ENCODE results near the gene KIAA0513. TPM values are rescaled to one million over a fixed set of nuclear protein-coding genes. Genes with fewer than 3 reads are reported as not detected.

KIAA0513 gene
- polyA plus RNA-seq, 1 experiment: 10.0 TPM

DNA sequence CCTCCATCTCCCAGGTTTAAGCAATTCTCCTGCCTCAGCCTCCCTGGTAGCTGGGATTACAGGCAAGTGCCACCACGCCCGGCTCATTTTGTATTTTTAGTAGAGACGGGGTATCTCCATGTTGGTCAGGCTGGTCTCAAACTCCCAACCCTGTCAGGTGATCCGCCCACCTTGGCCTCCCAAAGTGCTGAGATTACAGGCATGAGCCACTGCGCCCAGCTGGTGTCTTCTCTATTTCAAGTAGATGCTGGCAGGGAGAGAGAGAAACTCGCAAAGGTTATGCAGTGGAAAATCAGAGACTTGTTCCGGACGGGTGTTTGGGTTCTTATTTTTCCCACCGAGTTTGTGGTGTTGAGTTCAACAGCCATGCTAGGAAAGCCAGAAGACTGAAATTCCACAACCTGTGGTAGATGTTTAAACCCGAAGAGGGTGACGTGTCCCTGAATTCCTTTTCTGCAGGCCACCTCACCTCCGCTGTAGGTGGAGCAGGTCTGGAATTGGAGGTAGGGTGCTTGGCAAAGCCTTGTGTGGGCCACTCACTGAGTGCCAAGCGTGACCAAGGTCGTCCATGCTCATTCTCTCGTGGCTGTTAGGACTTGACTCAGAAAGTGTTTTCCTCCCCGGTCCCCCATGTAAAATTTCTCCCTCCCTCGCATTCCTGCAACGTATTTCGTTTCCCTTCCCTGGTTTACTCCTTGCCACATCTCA lies 8.9 kb upstream of the KIAA0513 start:
- TF ChIP-seq, protein P1, sequence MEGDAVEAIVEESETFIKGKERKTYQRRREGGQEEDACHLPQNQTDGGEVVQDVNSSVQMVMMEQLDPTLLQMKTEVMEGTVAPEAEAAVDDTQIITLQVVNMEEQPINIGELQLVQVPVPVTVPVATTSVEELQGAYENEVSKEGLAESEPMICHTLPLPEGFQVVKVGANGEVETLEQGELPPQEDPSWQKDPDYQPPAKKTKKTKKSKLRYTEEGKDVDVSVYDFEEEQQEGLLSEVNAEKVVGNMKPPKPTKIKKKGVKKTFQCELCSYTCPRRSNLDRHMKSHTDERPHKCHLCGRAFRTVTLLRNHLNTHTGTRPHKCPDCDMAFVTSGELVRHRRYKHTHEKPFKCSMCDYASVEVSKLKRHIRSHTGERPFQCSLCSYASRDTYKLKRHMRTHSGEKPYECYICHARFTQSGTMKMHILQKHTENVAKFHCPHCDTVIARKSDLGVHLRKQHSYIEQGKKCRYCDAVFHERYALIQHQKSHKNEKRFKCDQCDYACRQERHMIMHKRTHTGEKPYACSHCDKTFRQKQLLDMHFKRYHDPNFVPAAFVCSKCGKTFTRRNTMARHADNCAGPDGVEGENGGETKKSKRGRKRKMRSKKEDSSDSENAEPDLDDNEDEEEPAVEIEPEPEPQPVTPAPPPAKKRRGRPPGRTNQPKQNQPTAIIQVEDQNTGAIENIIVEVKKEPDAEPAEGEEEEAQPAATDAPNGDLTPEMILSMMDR (IDR thresholded peaks at IDR 0.05; ENCODE audit: low read depth, low read length): no peak
- DNase-seq (ENCODE audit: low read depth, low spot score): no peak
- ChIA-PET POLR2A (no interaction called here), CTCF (no interaction called here)
- Histone ChIP-seq H3K9me3 (ENCODE audit: control insufficient read depth, insufficient read depth, low read length) (peaks cover 2% of the 10 kb centered on the region; the same call in 1 of the 2 replicates), H3K27ac (ENCODE audit: low read depth, low read length) (no peak overlapping the region), H3K27me3 (ENCODE audit: control insufficient read depth, insufficient read depth, low read length) (peaks cover 5% of the 10 kb centered on the region), H3K4me3 (ENCODE audit: low read depth, low read length) (no peak overlapping the region)

DNA sequence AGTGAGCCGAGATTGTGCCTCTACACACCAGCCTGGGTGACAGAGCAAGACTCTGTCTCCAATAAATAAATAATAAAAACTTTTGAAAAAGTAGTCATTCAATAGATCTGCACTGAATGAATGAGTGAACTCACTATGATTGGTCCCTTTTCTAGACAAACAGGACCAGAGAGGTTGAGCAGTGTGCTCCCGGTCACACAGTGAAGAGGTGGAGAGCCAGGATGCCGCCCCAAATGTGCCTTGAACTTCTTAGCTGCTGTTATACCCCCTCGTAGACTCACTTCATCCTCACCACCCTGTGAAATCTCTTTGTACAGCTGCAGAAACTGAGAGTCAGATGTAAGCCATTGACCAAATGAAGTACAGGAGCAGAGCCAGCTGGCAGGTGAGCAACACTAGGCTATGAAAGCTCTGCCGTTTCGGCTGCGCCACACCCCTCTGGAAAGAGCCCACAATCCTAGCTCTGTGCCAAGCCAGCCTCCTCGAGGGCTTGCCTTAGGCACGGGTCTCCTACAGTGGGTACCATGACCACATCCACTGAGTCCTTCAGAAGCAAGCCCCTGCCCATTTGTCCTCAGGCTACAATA lies 7.8 kb upstream of the KIAA0513 start:
- Histone ChIP-seq H3K4me3 (ENCODE audit: low read depth, low read length) (no peak overlapping the region), H3K27ac (ENCODE audit: low read depth, low read length) (no peak overlapping the region), H3K9me3 (ENCODE audit: control insufficient read depth, insufficient read depth, low read length) (peaks cover 2% of the 10 kb centered on the region; the same call in 1 of the 2 replicates), H3K27me3 (ENCODE audit: control insufficient read depth, insufficient read depth, low read length) (peaks cover 5% of the 10 kb centered on the region)
- DNase-seq (ENCODE audit: low read depth, low spot score): no peak
- TF ChIP-seq, protein P1 (IDR thresholded peaks at IDR 0.05; ENCODE audit: low read depth, low read length): no peak
- CTCF ChIA-PET: no interaction called here
- POLR2A ChIA-PET: no interaction called here

DNA sequence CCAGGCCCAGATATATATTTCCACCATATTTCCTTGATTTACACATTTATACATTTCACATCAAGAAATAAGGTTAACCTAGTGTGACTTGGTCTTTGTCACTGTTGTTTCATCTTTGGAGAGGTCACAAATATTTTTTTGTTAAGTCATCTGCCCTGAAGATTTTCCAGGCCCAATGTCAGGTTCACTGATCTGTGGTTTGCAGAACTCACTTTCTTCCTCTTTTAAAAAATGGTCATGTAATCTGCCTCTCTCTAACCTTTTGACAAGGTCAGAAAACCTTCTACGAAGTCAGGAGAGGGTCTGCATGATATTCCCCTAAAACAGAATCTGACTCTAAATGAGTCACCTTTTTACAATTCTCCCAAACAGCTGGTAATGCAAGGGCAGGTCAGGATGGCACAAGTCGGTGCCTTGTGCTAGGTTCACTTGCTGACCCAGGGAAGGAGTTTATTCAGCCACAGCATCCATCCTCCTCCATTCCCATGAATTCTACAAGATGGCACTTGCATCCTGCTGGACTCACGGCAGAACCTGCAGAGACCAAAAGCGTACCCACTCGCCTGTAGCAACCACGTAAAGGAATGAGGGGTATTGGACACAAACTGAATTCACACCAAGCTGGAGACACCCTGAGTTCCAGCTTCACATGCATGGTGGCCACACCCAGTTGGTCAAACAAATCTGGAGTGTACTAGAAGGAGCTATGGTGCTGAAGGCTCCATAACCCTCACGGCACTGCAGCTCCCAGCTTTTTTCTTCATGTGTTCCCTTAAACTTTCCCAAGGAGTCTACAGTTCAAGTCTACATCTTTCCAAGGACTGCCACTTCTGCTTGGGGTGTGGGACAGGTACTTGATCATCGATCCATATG lies 1.6 kb upstream of the KIAA0513 start:
- Histone ChIP-seq H3K27ac (ENCODE audit: low read depth, low read length) (no peak overlapping the region), H3K4me3 (ENCODE audit: low read depth, low read length) (no peak overlapping the region), H3K27me3 (ENCODE audit: control insufficient read depth, insufficient read depth, low read length) (no peaks in the 10 kb centered on the region), H3K9me3 (ENCODE audit: control insufficient read depth, insufficient read depth, low read length) (peaks cover 2% of the 10 kb centered on the region)
- CTCF ChIA-PET: interaction anchor here (0.6 to 1.8 kb wide), 3 partner anchors 30 to 54 kb away, joined by 3 to 13 read pairs (median 3); no protein-coding TSS in a partner anchor
- TF ChIP-seq, protein P1 (IDR thresholded peaks at IDR 0.05; ENCODE audit: low read depth, low read length): no peak
- no peak for DNase-seq (ENCODE audit: low read depth, low spot score)
- POLR2A ChIA-PET: interaction anchor here (1.6 to 2.1 kb wide), 2 partner anchors 15 to 31 kb away, joined by 7 to 13 read pairs; partner anchors contain the start of gene ZDHHC7

DNA sequence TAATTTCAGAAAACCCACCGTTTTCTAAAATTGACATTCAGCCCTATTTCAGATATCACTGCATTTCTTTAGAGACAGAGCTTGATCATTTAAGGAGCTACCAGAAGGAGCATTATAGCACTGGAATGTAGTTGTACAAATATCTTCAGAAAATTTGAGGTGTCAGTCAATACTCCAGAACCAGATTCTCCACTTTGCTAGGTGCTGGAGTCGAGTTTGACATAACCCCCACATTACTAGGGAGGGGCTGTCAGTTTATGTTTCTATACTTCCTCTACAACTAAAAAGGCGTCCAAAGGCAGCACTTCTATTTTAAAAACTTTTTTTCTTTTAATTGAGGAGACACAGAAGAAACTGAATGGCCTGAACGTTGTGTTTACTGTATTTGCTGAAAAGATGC lies 892 bp upstream of the KIAA0513 start:
- H3K27ac ChIP-seq (ENCODE audit: low read depth, low read length): no peak overlapping the region
- H3K4me3 ChIP-seq (ENCODE audit: low read depth, low read length): peak overlapping the region; percentile 82
- TF ChIP-seq, protein P1 (IDR thresholded peaks at IDR 0.05; ENCODE audit: low read depth, low read length): no peak
- ChIA-PET POLR2A (interaction anchor here (0.6 to 2.1 kb wide), 6 partner anchors 11 to 149 kb away, joined by 3 to 13 read pairs (median 4); partner anchors contain the start of gene ZDHHC7), CTCF (interaction anchor here (0.5 to 1.8 kb wide), 10 partner anchors 12 to 287 kb away, joined by 3 to 13 read pairs (median 3); no protein-coding TSS in a partner anchor)
- DNase-seq (ENCODE audit: low read depth, low spot score): no peak
- peaks cover 2% of the 10 kb centered on the region for H3K9me3 ChIP-seq (ENCODE audit: control insufficient read depth, insufficient read depth, low read length)
- no peaks in the 10 kb centered on the region for H3K27me3 ChIP-seq (ENCODE audit: control insufficient read depth, insufficient read depth, low read length)
